ENCODE data around the gene TRIM60.

DNA sequence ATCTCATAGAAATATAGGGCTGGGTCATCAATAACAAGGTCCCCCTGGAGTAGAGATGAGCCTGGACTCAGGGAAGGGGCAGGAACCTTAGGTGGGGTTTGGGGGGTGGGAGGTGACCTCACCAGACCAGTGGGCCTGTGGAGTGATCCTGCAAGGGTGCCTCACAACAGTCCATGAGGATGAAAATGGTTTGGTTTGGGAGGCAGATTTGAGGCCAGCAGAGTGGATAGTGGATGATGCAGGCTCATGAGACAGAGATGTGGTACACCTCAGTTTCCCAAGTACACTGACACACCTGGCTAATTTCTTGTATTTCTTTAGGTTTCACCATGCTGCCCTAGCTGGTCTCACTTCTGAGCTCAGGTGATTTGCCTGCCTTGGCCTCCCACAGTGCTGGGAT is 18.1 kb upstream of the TRIM60 start:
- TF ChIP-seq, protein P1, sequence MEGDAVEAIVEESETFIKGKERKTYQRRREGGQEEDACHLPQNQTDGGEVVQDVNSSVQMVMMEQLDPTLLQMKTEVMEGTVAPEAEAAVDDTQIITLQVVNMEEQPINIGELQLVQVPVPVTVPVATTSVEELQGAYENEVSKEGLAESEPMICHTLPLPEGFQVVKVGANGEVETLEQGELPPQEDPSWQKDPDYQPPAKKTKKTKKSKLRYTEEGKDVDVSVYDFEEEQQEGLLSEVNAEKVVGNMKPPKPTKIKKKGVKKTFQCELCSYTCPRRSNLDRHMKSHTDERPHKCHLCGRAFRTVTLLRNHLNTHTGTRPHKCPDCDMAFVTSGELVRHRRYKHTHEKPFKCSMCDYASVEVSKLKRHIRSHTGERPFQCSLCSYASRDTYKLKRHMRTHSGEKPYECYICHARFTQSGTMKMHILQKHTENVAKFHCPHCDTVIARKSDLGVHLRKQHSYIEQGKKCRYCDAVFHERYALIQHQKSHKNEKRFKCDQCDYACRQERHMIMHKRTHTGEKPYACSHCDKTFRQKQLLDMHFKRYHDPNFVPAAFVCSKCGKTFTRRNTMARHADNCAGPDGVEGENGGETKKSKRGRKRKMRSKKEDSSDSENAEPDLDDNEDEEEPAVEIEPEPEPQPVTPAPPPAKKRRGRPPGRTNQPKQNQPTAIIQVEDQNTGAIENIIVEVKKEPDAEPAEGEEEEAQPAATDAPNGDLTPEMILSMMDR (IDR thresholded peaks at IDR 0.05), result no peak
- no peak for TF ChIP-seq EZH2 (IDR thresholded peaks at IDR 0.05)
- TF ChIP-seq EZH2phosphoT487 (IDR thresholded peaks at IDR 0.05), result no peak
